ENCODE data around the gene SPSB3.

SPSB3 gene

GRCh38 chr16:1766701-1767100 is 15.7 kb downstream of the SPSB3 start:
- no peak overlapping the region for H2BK5ac ChIP-seq (ENCODE audit: low read length)
- H3K4ac ChIP-seq (ENCODE audit: low read depth, low read length) = no peak overlapping the region
- no peak overlapping the region for H2BK15ac ChIP-seq (replicated peaks; ENCODE audit: low read depth)
- H3K56ac ChIP-seq (ENCODE audit: low read length) = no peak overlapping the region
- H2BK120ac ChIP-seq (ENCODE audit: low read depth, low read length) = no peak overlapping the region
- H4K5ac ChIP-seq (ENCODE audit: low read length) = no peak overlapping the region
- no peak overlapping the region for H3K9ac ChIP-seq (ENCODE audit: low read length)
- H3K18ac ChIP-seq (ENCODE audit: low read length) = no peak overlapping the region
- H2AK5ac ChIP-seq (ENCODE audit: low read length) = no peak overlapping the region
- H3K27me3 ChIP-seq (ENCODE audit: insufficient read depth, low read length, poor library complexity) = no peaks in the 10 kb centered on the region
- no peak overlapping the region for H3K27ac ChIP-seq (ENCODE audit: low read depth, low read length)
- DNase-seq = no peak
- H3K4me3 ChIP-seq (ENCODE audit: low read length) = no peak overlapping the region
- H3K23ac ChIP-seq (ENCODE audit: low read length) = no peak overlapping the region
- H3K79me2 ChIP-seq (ENCODE audit: control insufficient read depth, insufficient read depth, low read length) = no peaks in the 10 kb centered on the region
- no peak overlapping the region for H3K4me2 ChIP-seq (ENCODE audit: low read length)
- H3K79me1 ChIP-seq (ENCODE audit: low read length) = no peaks in the 10 kb centered on the region
- no peaks in the 10 kb centered on the region for H3K4me1 ChIP-seq (ENCODE audit: control insufficient read depth, low read depth, low read length)
- H4K8ac ChIP-seq (ENCODE audit: low read depth, low read length) = no peak overlapping the region
- H3K36me3 ChIP-seq (ENCODE audit: control insufficient read depth, insufficient read depth, low read length) = no peaks in the 10 kb centered on the region
- whole genome bisulfite sequencing (ENCODE audit: extremely low coverage, insufficient coverage, low lambda C conversion rate) = no CpG with 5 or more reads among the region's 18 CpGs

GRCh38 chr16:1766231-1766630 is 16.1 kb downstream of the SPSB3 start:
- Histone ChIP-seq H2BK5ac (ENCODE audit: low read length) (no peak overlapping the region), H3K23ac (ENCODE audit: low read length) (no peak overlapping the region), H2BK120ac (ENCODE audit: low read depth, low read length) (no peak overlapping the region), H3K27me3 (ENCODE audit: insufficient read depth, low read length, poor library complexity) (no peaks in the 10 kb centered on the region), H3K79me1 (ENCODE audit: low read length) (no peaks in the 10 kb centered on the region), H3K4me1 (ENCODE audit: control insufficient read depth, low read depth, low read length) (no peaks in the 10 kb centered on the region), H3K4me2 (ENCODE audit: low read length) (no peak overlapping the region), H3K4ac (ENCODE audit: low read depth, low read length) (no peak overlapping the region), H4K8ac (ENCODE audit: low read depth, low read length) (no peak overlapping the region), H3K79me2 (ENCODE audit: control insufficient read depth, insufficient read depth, low read length) (no peaks in the 10 kb centered on the region), H3K9ac (ENCODE audit: low read length) (no peak overlapping the region), H2BK15ac (replicated peaks; ENCODE audit: low read depth) (no peak overlapping the region), H4K5ac (ENCODE audit: low read length) (no peak overlapping the region), H2AK5ac (ENCODE audit: low read length) (no peak overlapping the region), H3K27ac (ENCODE audit: low read depth, low read length) (no peak overlapping the region), H3K56ac (ENCODE audit: low read length) (no peak overlapping the region), H3K4me3 (ENCODE audit: low read length) (no peak overlapping the region), H3K18ac (ENCODE audit: low read length) (no peak overlapping the region), H3K36me3 (ENCODE audit: control insufficient read depth, insufficient read depth, low read length) (no peaks in the 10 kb centered on the region)
- no peak for DNase-seq
- WGBS (ENCODE audit: extremely low coverage, insufficient coverage, low lambda C conversion rate) = no CpG with 5 or more reads among the region's 19 CpGs

- Histone ChIP-seq H3K56ac (ENCODE audit: low read length) (no peak overlapping the region), H3K79me2 (ENCODE audit: control insufficient read depth, insufficient read depth, low read length) (no peaks in the 10 kb centered on the region), H3K79me1 (ENCODE audit: low read length) (no peaks in the 10 kb centered on the region), H2BK5ac (ENCODE audit: low read length) (no peak overlapping the region), H2BK15ac (replicated peaks; ENCODE audit: low read depth) (no peak overlapping the region), H3K23ac (ENCODE audit: low read length) (no peak overlapping the region), H4K5ac (ENCODE audit: low read length) (no peak overlapping the region), H4K8ac (ENCODE audit: low read depth, low read length) (no peak overlapping the region), H2AK5ac (ENCODE audit: low read length) (no peak overlapping the region), H3K4me2 (ENCODE audit: low read length) (no peak overlapping the region), H3K4me1 (ENCODE audit: control insufficient read depth, low read depth, low read length) (no peaks in the 10 kb centered on the region), H3K4me3 (ENCODE audit: low read length) (no peak overlapping the region), H3K9ac (ENCODE audit: low read length) (no peak overlapping the region), H3K27me3 (ENCODE audit: insufficient read depth, low read length, poor library complexity) (no peaks in the 10 kb centered on the region), H3K27ac (ENCODE audit: low read depth, low read length) (no peak overlapping the region), H3K4ac (ENCODE audit: low read depth, low read length) (no peak overlapping the region), H2BK120ac (ENCODE audit: low read depth, low read length) (no peak overlapping the region), H3K36me3 (ENCODE audit: control insufficient read depth, insufficient read depth, low read length) (no peaks in the 10 kb centered on the region), H3K18ac (ENCODE audit: low read length) (no peak overlapping the region)
- DNase-seq = no peak
- WGBS (ENCODE audit: extremely low coverage, insufficient coverage, low lambda C conversion rate) = no CpG with 5 or more reads among the region's 22 CpGs
These were observed 16.5 kb downstream of the SPSB3 start for GRCh38 chr16:1765826-1766225.

- Histone ChIP-seq H3K18ac (ENCODE audit: low read length) (no peak overlapping the region), H2BK5ac (ENCODE audit: low read length) (no peak overlapping the region), H2AK5ac (ENCODE audit: low read length) (no peak overlapping the region), H3K56ac (ENCODE audit: low read length) (no peak overlapping the region), H3K9ac (ENCODE audit: low read length) (no peak overlapping the region), H3K4ac (ENCODE audit: low read depth, low read length) (no peak overlapping the region), H4K5ac (ENCODE audit: low read length) (no peak overlapping the region), H2BK15ac (replicated peaks; ENCODE audit: low read depth) (no peak overlapping the region), H3K36me3 (ENCODE audit: control insufficient read depth, insufficient read depth, low read length) (no peaks in the 10 kb centered on the region), H3K79me2 (ENCODE audit: control insufficient read depth, insufficient read depth, low read length) (no peaks in the 10 kb centered on the region), H2BK120ac (ENCODE audit: low read depth, low read length) (no peak overlapping the region), H4K8ac (ENCODE audit: low read depth, low read length) (no peak overlapping the region), H3K27ac (ENCODE audit: low read depth, low read length) (no peak overlapping the region), H3K4me2 (ENCODE audit: low read length) (no peak overlapping the region), H3K27me3 (ENCODE audit: insufficient read depth, low read length, poor library complexity) (no peaks in the 10 kb centered on the region), H3K23ac (ENCODE audit: low read length) (no peak overlapping the region), H3K4me3 (ENCODE audit: low read length) (no peak overlapping the region), H3K79me1 (ENCODE audit: low read length) (no peaks in the 10 kb centered on the region), H3K4me1 (ENCODE audit: control insufficient read depth, low read depth, low read length) (no peaks in the 10 kb centered on the region)
- no peak for DNase-seq
- WGBS (ENCODE audit: extremely low coverage, insufficient coverage, low lambda C conversion rate) = no CpG with 5 or more reads among the region's 21 CpGs
These were observed 17.4 kb downstream of the SPSB3 start for GRCh38 chr16:1764971-1765370.

GRCh38 chr16:1763521-1764511 is 18.6 kb downstream of the SPSB3 start:
- peak overlapping the region; percentile 42 for H3K4me2 ChIP-seq (ENCODE audit: low read length)
- no peak overlapping the region for H4K8ac ChIP-seq (ENCODE audit: low read depth, low read length)
- no peak overlapping the region for H2BK15ac ChIP-seq (replicated peaks; ENCODE audit: low read depth)
- peak overlapping the region; percentile 54 for H3K9ac ChIP-seq (ENCODE audit: low read length)
- H3K4me3 ChIP-seq (ENCODE audit: low read length) = no peak overlapping the region
- H3K4me1 ChIP-seq (ENCODE audit: control insufficient read depth, low read depth, low read length) = no peaks in the 10 kb centered on the region
- H3K36me3 ChIP-seq (ENCODE audit: control insufficient read depth, insufficient read depth, low read length) = no peaks in the 10 kb centered on the region
- H3K79me2 ChIP-seq (ENCODE audit: control insufficient read depth, insufficient read depth, low read length) = no peaks in the 10 kb centered on the region
- no peak overlapping the region for H3K27ac ChIP-seq (ENCODE audit: low read depth, low read length)
- H3K23ac ChIP-seq (ENCODE audit: low read length) = no peak overlapping the region
- H3K56ac ChIP-seq (ENCODE audit: low read length) = peak overlapping the region; percentile 67
- peak; percentile 86 for DNase-seq
- H2BK5ac ChIP-seq (ENCODE audit: low read length) = no peak overlapping the region
- WGBS (ENCODE audit: extremely low coverage, insufficient coverage, low lambda C conversion rate) = no CpG with 5 or more reads among the region's 81 CpGs
- H4K5ac ChIP-seq (ENCODE audit: low read length) = no peak overlapping the region
- no peak overlapping the region for H3K18ac ChIP-seq (ENCODE audit: low read length)
- H3K79me1 ChIP-seq (ENCODE audit: low read length) = no peaks in the 10 kb centered on the region
- H3K4ac ChIP-seq (ENCODE audit: low read depth, low read length) = no peak overlapping the region
- H2AK5ac ChIP-seq (ENCODE audit: low read length) = no peak overlapping the region
- no peak overlapping the region for H2BK120ac ChIP-seq (ENCODE audit: low read depth, low read length)
- H3K27me3 ChIP-seq (ENCODE audit: insufficient read depth, low read length, poor library complexity) = no peaks in the 10 kb centered on the region

Measured in mesendoderm (in vitro differentiated cells).